Left colon (tissue), 2 donors: ENCODE measurements around the gene GABRG3. TPM values are rescaled to one million over a fixed set of nuclear protein-coding genes. Genes with fewer than 3 reads are reported as not detected.

Experiments
- ATAC-seq: fragments of 200-7000 bp; cut with Tn5 transposase; one replicate; pipeline ENCODE4 v1.9.1; 2020; ENCODE audit warnings: mild to moderate bottlenecking, moderate library complexity
- DNase-seq, 2 donors: peaks; one replicate each; pipeline ENCODE4 v3.0.0-alpha.2; 2020
- intact Hi-C, 2 donors: fragments of 100-400 bp; cut with DNase I in 1 of 2; cut with micrococcal nuclease in 1 of 2; formaldehyde crosslinking; loops; one replicate each; pipeline versions ENCODE4 v1.11.2 to v1.14.0; 2022; cut with DNase I, micrococcal nuclease
- total RNA-seq, 2 donors: library from RNA; stranded (reverse); fragmentation: NEBNext Ultra II Directional; extraction: Animal tissue kit (Norgen Biotek cat#: 25700); gene quantifications; one replicate each; pipeline ENCODE4 v1.2.1, GENCODE V29; 2021
- donor health status: DM: no; HTN: no; CAD: no.
- donor health status: DM: yes; HTN: yes; CAD: no.

The GABRG3 gene
- total RNA-seq, 2 donors from 2014 or later, result not detected

DNA sequence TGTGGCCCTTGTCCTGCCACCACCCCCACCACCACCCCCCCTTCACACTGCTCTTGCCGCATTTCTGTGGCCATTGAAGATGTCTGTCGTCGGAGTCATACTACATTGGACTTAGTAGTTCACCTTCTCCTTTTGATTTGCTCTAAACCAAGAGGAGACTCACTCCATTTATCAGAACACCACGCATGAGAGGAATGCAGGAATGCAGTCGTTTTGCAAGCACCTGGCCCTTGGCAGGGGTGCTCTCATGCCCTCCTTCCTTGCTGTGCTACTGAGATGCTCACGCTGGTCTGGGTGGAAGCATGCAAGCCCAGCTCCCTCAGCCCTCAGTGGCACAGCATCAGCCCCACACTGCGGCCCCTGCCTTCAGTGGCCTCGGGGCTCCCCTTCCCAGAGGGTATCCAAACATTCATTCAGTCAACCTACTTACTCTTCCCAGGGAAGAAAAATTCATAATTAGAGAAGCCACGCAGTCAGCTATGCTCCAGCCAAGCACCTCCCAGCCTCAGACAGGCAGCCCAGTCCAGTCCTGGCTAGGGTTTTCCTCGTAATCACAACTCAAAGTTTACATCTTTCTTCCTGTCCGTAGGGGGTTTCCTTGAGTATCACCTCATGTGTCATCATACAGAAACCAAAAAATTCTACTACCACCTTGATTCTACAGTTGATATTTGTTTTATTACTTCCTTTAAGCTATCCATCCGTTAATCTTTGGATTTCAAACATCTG lies 520.0 kb downstream of the GABRG3 start:
- intact Hi-C loops, result no loop called here
- DNase-seq, result no peak
- ATAC-seq, result no peak

DNA sequence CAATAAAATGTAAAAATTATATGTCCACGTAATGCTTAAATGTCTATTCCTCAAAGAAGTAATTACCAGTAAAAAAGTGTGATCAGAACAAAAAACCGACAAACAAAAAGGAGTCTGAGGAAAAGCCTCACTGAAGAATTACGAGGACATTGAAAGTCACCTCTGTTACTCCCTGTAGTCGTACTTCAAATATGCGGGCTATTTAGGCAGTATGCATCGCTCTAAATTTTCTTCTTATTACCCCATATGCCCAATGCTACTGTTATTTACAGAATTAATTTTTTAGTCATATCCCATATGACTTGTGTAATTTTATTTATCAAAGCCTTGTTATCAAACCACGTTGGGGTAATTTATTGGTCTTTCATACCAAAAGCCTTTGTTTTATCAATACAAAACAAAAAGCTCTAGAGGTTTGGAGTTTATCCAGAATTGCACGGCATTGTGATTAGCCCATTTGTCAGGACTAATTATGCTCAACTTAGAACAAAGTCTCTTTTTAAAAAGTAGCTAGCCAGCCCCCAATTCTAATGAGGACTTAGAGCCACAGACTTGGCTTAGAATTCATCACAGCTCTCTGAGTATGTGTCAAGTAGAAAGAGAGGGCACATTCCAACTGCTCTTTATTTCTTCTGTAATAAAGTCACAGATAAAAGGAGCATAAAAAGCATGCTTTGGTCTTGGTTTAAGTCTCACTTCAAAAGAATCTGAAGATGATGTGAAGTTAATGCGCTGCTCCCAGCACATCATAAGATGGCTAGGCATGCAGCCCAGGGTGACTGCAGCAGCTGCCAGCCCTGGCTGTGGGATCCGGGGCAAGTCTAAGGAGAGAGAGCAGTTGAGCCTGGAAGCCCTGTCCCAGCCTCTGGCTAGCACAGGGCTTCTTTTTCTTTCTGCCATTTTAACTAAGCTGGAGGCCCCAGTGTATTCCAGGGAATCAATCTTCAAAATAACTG lies 521.0 kb downstream of the GABRG3 start:
- intact Hi-C loops, result no loop called here
- no peak for DNase-seq
- no peak for ATAC-seq

DNA sequence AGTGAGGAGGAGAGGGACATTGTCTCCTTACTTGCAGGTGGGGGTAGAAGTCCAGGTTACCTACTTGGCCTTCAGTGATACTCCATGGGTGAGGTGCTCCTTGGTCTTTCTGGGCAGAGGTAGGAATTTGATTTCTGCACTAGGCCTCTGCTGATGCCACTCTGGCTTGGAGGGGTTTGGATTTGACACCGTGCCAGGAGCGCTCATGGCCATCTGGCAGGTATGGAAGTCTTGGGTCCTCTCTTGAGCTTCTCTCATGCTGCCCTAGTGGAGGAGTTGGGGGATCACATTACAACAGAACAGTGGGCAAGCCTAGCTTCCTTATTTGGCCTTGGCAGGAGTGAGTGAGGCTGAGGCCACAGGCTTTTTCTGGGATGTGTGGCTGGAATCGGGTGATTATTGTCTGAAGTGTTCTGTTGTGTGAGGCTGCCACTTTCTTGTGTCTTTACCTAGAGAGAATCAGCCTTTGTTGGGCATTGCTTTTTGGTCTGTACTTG lies 525.0 kb downstream of the GABRG3 start:
- ATAC-seq (no peak), DNase-seq (no peak)
- intact Hi-C loops, result no loop called here

DNA sequence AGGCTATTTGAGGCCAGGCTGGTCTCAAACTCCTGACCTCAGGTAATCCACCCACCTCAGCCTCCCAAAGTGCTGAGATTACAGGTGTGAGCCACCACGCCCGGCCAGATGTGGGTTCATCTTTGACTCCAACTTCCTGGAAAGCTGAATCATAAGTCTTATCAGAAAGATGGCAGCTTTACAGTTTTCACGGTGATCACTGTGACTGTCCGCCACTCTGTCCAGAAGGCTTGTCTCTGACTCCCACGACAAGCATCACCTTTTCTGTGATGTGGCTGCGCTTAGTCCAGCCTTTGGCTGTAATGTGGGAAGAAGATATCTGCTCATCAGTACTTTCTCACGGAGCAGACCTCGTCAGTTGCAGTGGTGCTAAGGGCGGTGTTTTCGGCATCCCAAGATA lies 527.7 kb downstream of the GABRG3 start:
- no peak for DNase-seq
- intact Hi-C loops, result no loop called here
- ATAC-seq, result no peak

DNA sequence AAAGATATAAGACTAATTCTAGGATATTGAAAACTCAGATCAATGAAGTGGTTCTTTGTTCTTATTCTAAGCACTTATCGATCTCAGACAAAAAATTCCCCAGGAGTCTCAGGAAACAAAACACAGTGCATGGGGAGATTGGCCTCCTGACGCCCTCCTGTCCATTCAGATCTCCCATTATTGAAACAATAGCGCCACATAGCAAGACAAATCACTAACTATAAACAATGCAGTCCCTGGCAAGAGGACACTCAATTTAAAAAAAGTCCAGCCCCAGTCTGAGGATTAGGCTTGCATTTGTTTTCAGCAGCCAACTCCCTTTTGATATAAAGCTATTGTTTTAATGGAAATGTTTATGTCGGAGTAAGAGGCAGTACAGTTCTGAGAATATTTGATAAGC lies 528.2 kb downstream of the GABRG3 start:
- DNase-seq, result no peak
- intact Hi-C loops, result no loop called here
- ATAC-seq, result no peak

DNA sequence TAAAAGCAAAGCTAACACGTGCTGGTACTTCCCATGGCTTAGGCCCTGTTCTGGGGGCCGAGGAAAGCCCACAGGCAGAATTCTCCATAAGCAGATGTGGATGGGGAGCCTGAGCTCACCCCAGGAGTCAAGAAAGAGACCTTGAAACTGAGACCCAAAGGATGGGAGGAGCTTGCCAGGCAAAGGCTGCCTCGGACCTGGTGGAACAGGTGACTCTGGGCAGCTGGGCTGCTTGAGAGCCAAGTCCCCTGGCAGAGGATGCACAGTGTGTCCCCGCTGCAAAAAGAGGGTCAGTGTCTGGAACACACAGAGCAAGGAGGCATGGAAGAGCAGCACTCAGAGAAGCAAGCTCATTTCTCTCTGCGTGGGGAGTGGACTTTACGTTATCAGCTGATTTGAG lies 528.7 kb downstream of the GABRG3 start:
- DNase-seq, result no peak
- intact Hi-C loops, result no loop called here
- ATAC-seq, result no peak

DNA sequence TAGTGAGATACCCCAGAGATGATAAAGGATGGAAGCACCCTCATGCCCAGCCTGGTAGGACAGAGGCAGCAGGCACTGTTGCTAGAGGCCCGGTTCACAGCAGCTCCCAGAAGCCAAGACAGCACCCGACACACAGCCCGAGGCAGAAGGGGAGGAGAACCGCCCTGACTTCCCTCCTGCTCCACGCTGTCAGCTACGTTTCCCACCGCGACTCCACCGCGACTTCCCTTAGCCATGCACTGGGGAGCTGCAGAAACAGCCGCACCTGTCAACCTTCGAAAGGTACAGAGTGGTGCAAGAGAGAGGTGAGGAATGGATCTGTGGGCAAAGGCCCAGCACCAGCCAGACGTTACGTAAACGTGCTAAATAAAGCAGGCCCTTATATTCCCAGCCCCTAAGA lies 529.2 kb downstream of the GABRG3 start:
- intact Hi-C loops, result no loop called here
- DNase-seq (no peak), ATAC-seq (no peak)

DNA sequence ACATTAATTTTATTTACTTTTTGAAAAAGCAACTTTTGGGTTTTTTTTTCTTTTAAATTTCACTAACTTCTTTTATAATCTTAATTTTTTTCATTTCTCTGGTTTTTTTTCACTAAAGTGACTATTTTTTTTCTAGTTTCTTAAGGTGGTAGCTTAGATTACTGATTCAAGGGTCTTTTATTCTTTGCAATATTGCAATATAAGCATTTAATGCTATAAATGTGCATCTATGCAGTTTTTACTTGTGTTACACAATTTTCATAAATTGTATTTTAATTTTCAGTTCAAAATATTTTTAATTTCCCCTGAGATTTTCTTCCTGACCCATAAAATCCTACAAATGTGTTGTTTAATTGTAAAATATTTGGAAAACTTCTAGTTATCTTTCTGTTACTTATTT lies 535.8 kb downstream of the GABRG3 start:
- ATAC-seq (no peak), DNase-seq (no peak)
- intact Hi-C loops, result no loop called here

DNA sequence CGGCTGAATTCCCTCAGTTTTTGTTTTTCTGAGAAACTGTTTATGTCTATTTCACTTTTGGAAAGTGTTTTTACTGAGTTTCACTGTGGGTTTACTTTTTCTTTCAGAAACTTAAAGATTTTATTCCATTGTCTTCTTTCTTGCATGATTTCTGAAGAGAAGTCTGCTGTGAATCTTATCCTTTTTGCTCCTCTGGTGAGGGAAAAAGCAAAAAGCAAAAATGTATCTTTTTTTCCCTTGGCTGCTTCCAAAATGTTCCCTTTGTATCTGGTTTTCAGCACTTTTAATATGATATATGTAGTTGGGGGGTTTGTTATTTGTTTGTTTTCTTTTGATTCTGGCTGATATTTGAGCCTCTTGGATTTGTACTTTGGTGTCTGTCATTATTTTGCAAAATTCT lies 538.0 kb downstream of the GABRG3 start:
- DNase-seq, result no peak
- no peak for ATAC-seq
- intact Hi-C loops, result no loop called here

DNA sequence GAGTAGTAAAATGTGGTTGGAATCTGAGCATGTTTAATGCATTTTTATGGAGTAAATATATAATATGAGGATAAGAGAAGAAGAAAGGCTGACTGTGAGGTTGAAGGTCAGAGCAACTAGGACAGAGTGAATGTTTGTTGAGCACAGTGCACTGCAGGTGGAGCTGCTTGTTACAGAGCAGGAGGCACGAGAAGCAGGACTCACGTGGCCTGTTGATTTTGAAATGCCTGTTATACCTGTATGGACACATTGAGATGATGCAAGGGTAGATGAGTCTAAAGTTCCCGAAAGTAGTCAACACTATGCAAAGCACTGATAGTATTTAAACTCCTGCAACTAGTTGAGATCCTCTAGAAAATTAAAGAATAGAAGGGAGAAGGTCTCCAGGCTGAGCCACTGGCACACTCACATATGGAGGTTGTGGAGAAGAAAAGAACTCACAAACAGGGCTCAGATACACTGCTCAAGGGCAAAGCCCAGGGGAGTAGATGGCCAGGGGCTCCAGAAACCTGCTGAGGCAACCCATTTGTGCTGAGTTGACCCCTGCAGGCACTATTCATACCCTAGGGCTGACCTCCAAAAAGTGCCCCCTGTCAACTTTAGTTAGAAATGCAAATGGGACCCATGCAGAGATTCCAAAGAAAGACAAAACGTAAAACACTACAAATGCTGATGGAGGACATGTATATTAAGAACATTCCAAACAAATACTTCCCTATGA lies 541.5 kb downstream of the GABRG3 start:
- DNase-seq (no peak), ATAC-seq (no peak)
- intact Hi-C loops, result no loop called here

DNA sequence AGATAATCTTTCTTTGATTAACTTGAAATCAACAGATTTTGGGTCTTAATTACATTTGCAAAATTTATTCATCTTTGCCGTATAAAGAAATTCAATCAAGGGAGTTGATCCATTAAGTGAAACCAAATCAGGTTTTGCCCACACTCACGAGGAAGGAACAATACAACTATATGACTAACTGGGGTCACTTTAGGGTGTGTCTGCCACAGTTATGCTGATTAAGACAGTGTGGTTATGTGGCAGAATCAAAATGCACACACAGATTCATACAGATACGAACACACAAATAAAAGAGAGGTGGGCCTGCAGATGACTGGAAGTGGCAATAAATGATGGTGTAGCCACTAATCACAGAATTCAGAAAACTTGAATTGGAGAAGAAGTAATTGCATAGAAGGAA lies 543.5 kb downstream of the GABRG3 start:
- ATAC-seq, result no peak
- intact Hi-C loops, result no loop called here
- no peak for DNase-seq

DNA sequence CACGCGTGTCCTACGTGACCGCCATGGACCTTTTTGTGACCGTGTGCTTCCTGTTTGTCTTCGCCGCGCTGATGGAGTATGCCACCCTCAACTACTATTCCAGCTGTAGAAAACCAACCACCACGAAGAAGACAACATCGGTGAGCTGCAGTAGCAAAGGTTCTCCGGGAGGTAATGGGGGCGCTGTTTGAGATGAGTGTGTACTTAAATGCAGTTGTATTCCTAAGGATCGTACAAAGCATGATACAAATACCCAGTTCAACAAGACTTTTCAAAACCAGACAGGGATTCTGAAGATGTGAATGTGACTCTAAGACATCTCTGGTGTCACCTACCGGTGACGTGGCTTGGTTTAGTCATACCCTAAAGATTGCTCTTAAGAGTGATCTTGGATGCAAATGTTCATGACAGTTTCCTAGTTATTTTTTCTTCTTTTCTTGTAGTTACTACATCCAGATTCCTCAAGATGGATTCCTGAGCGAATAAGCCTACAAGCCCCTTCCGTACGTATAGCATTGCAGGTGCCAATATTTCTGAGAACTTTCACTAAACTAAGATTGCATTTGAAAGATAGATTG lies 556.6 kb downstream of the GABRG3 start:
- intact Hi-C loops, result no loop called here
- no peak for ATAC-seq
- no peak for DNase-seq

DNA sequence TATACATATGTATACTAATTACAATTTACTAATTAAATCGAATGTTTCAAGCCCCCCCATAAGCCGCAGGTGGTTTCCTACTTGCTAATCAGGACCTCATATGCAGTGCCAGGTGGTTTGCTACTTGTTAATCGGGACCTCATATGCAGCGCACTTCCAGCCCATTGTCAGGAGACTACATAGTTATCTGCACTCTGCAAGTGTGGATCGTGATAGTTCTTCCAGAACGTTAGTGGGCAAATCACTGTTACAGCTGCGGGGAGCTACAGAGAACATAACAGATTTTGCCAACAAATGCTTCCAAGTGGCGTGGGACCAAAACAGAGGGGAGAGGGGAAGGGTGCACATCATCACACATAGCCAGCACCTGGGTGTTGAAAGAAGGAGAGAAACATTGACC lies 558.4 kb downstream of the GABRG3 start:
- intact Hi-C loops, result no loop called here
- ATAC-seq (no peak), DNase-seq (no peak)

DNA sequence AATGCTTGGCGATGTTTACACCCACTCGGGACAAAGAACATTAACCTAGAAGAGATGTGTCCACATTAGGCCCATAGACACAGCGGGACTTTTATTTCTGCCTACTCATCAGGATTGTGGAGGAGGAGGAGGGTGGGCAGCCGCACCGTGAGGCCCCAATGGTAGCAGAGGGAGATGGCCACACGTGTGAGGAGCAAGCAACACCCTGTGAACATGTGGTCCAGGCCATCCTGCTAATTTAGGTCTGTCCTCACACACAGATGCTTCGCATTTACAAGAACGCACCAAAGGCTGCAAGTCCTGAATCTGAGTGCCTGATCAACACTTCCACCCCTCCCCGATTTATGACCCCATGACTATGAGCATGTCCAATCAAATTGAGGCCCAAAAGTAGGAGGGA lies 560.0 kb downstream of the GABRG3 start:
- intact Hi-C loops, result no loop called here
- DNase-seq, result no peak
- no peak for ATAC-seq

DNA sequence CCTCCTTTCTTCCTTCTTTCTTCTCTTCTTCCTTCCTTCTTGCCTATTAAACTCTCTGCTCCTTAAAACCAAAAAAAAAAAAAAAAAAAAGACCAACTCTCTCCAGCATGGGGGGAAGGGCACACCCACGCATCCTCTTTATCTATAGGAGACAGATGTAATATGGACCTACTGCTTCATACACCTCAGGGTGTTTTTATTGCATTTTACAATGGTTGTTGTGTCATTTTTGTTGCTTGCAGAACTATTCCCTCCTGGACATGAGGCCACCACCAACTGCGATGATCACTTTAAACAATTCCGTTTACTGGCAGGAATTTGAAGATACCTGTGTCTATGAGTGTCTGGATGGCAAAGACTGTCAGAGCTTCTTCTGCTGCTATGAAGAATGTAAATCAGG lies 561.4 kb downstream of the GABRG3 start:
- no peak for ATAC-seq
- intact Hi-C loops, result no loop called here
- DNase-seq, result no peak

DNA sequence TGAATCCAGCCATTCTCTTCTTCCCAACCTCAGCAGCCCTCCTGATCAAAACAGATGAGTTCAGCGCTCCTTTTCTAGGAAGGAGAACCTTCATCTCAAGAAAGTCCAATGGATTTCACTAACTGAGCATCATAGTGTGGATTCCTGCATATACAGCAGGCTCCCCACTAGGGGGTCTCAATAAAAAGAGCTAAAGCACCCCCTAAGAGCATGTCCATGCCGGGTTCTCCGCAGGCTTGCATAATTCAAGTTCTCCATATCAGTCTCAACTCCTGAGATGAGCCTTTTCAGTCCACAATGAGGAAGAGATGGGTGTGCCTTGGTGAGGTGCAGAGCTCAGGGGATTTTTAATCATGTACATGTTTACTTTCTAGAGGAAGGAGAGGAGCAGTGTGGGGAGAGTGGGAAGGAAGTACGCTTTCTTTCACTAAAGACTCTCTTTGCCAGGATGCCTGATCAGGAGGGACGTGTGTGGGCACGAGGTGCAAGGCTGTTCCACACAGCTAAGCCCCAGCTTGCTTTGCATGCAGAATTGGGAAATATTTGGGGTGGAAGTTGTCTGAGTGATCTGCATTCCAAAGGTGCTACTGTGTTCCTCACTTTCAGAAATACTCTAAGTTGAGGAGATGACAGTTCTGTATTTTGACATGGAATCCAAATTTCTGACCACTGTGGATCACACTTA lies 564.6 kb downstream of the GABRG3 start:
- no peak for ATAC-seq
- no peak for DNase-seq
- intact Hi-C loops, result no loop called here

DNA sequence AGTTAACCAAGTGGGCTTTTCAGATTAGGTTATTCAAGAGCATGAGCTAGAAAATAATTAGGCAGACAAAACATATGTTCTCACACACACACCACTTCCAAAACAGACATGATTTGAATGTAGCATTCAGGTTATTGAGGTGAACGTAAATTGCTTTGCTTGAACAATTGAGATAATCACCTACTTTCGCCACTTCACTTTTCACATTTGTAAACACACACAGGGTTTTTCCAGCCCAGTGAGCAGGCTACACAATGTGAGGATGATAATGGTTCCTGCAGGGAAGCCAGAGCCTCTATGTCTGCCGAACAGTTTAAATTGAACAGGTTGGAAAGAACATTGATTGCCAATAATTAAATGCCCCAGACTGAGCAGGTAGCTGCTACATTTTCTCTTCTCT lies 567.3 kb downstream of the GABRG3 start:
- DNase-seq (no peak), ATAC-seq (no peak)
- intact Hi-C loops, result no loop called here

DNA sequence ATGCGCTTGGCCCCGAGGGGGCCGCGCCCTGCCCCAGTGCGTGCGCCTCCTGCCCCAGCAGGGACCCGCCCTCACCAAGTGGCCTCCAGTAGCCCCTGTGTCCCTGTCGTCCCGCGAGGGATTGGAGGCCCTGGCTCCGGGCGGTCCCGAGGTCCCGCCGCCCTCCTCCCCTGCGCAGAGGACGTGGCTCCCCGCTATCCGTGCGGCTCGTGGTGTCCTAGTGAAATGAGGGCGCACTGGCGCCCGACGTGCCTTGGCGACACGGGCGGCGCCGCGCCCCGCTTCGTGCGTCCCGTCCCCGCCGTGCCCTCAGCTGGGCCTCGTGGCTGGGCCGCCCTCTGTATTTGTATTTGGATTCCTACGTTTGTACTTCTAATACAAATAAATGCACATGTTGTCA lies 570.6 kb downstream of the GABRG3 start:
- ATAC-seq, result no peak
- intact Hi-C loops, result loop anchor here in 1 of 2 donors (10.0 kb wide), 1 partner anchor 57 kb away; no protein-coding TSS in a partner anchor
- DNase-seq, result no peak
